ENCODE data around the gene TRAF2. TPM values are rescaled to one million over a fixed set of nuclear protein-coding genes. Genes with fewer than 3 reads are reported as not detected.
A peak's percentile ranks its signal among the peaks of the same experiment; 100 is the strongest.

TRAF2 gene
- total and polyA plus RNA-seq, 2 of the 4 experiments (the other 2 are of a cell fraction) = 6.6 to 12.0 TPM

DNA sequence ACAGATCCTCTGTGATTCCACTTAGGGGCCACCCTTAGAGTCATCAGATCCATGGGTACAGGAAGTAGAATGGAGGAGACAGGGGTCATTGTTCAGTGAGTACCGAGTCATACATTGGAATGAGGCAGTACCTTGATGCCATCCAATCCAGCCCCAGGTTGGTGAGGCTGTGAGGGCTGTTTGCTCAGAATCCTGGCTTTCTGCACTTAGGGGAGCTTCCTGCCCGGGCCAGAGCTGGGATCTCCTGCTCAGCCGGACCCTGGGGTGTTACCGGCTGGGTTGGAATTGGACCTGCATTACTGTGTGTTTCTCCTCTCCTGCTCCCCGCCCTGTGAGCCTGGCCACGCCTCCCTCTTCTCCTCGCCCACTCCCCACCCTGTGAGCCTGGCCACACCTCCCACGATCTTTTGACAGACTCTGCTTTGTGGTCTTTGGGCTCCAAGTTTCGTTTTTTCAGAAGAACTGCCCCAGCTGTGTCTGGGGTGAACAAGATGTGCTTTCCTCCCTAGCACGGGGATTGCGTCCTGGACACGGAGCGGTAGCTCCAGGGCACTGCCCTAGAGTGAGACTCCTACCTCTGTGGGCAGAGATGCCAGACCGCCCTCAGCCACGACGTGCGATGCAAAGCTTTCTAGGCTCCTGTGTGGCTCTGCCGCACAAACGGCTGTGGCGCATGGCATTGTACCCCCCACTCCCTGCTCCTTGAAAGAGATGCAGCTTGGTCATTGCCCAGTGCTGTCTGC is 15.4 kb downstream of the TRAF2 start:
- CTCF ChIA-PET = interaction anchor here (0.6 to 0.9 kb wide), 2 partner anchors 12 to 42 kb away, joined by 3 to 6 read pairs; partner anchors contain the start of gene FBXW5
- 67% methylated on average over 9 of the region's 20 CpGs; no CpG with 5 or more reads in 1 of the 2 experiments for WGBS, 2 experiments (ENCODE audit: extremely low coverage in 2 of 2, insufficient read length in 1 of 2)

More for the DNA sequence above, 15.4 kb downstream of the TRAF2 start:
- ATAC-seq (ENCODE audit: low read depth) = peak; percentile 72
- Histone ChIP-seq H4K20me1 (ENCODE audit: insufficient read depth, low read length) (no peaks in the 10 kb centered on the region; the same call in none of the 2 replicates), H3K23ac (ENCODE audit: low read depth, low read length) (0 out of 2 replicates have a peak overlapping the region, but pooled peaks have one; percentile 24), H3K9me3 (ENCODE audit: control insufficient read depth, insufficient read depth, low read length) (no peaks in the 10 kb centered on the region), H3K79me1 (ENCODE audit: low read depth in 1 of 2, low read length in 2 of 2) (peaks cover 12 to 52% of the 10 kb centered on the region in 2 experiments), H3K4me2 (ENCODE audit: low read depth, low read length) (no peak overlapping the region), H2AK5ac (ENCODE audit: low read depth, low read length) (peak overlapping the region; percentile 61), H3K14ac (replicated peaks; ENCODE audit: low read depth, low read length) (peak overlapping the region; percentile 17; the same call in 1 of the 2 replicates), H3K27me3 (ENCODE audit: control insufficient read depth, insufficient read depth, low read length) (no peaks in the 10 kb centered on the region), H2BK15ac (ENCODE audit: low read depth, low read length) (no peak overlapping the region), H2AFZ (replicated peaks; ENCODE audit: low read length, poor library complexity) (peak overlapping the region; percentile 81), H3K27ac (ENCODE audit: insufficient read depth, low read length) (no peak overlapping the region), H3K56ac (ENCODE audit: extremely low read depth, insufficient read depth, low read length) (no peak overlapping the region; the same call in 1 of the 2 replicates), H3K9me1 (ENCODE audit: insufficient read depth, low read length) (0 out of 2 replicates have a peak, but pooled peaks cover 10% of the 10 kb centered on the region), H4K8ac (ENCODE audit: low read depth in 2 of 2, low read length in 2 of 2) (peak overlapping the region in 1 of 2 experiments; percentile 69; a peak in 2 of 4 replicates), H3K18ac (ENCODE audit: low read depth, low read length) (peak overlapping the region; percentile 3; the same call in 1 of the 2 replicates), H3K36me3 (ENCODE audit: control insufficient read depth, insufficient read depth, low read length) (peaks cover 18% of the 10 kb centered on the region), H3K4me3 (ENCODE audit: insufficient read depth, low read depth, low read length) (no peak overlapping the region), H3K4ac (ENCODE audit: low read depth, low read length) (peak overlapping the region; percentile 73), H2BK20ac (ENCODE audit: low read depth, low read length) (peak overlapping the region; percentile 14; the same call in 1 of the 2 replicates), H4K5ac (ENCODE audit: low read depth, low read length) (peak overlapping the region; percentile 22; the same call in 1 of the 2 replicates), H2BK5ac (ENCODE audit: low read depth, low read length, poor library complexity, severe bottlenecking) (peak overlapping the region; percentile 76), H2BK120ac (ENCODE audit: low read depth, low read length) (peak overlapping the region; percentile 33), H2AK9ac (replicated peaks; ENCODE audit: low read depth, low read length, poor library complexity) (peak overlapping the region; percentile 93), H3K9ac (ENCODE audit: low read depth, low read length) (no peak overlapping the region), H4K91ac (ENCODE audit: insufficient read depth, low read depth, low read length) (no peak overlapping the region; the same call in 1 of the 2 replicates), H3K4me1 (ENCODE audit: control insufficient read depth, insufficient read depth, low read length) (peaks cover 15% of the 10 kb centered on the region)
- POLR2A ChIA-PET (ENCODE audit: unreplicated experiment) = no interaction called here
- in situ Hi-C loops (cut with MboI; ENCODE audit: low sequenced_read_pairs) (no loop called here), intact Hi-C loops (cut with micrococcal nuclease) (no loop called here), dilution Hi-C loops (cut with HindIII; ENCODE audit: low sequenced_read_pairs, unreplicated experiment) (no loop called here)
- DNase-seq = peak; percentile 45
- BruUV-seq (replicated peaks) = no TSS peak
- 0 out of 2 replicates have a peak, but pooled peaks have one; percentile 13 for TF ChIP-seq MAZ (IDR thresholded peaks at IDR 0.05; ENCODE audit: borderline replicate concordance, low read depth, low read length)
- no peak for TF ChIP-seq BHLHE40 (IDR thresholded peaks at IDR 0.05; ENCODE audit: low read depth, low read length)
